ENCODE measurements around the gene CHST12.

- TF ChIP-seq, protein P1, sequence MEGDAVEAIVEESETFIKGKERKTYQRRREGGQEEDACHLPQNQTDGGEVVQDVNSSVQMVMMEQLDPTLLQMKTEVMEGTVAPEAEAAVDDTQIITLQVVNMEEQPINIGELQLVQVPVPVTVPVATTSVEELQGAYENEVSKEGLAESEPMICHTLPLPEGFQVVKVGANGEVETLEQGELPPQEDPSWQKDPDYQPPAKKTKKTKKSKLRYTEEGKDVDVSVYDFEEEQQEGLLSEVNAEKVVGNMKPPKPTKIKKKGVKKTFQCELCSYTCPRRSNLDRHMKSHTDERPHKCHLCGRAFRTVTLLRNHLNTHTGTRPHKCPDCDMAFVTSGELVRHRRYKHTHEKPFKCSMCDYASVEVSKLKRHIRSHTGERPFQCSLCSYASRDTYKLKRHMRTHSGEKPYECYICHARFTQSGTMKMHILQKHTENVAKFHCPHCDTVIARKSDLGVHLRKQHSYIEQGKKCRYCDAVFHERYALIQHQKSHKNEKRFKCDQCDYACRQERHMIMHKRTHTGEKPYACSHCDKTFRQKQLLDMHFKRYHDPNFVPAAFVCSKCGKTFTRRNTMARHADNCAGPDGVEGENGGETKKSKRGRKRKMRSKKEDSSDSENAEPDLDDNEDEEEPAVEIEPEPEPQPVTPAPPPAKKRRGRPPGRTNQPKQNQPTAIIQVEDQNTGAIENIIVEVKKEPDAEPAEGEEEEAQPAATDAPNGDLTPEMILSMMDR (conservative IDR thresholded peaks at IDR 0.05; ENCODE audit: low read depth, low read length) = no peak
- TF ChIP-seq MXI1 (IDR thresholded peaks at IDR 0.05; ENCODE audit: borderline replicate concordance, low read depth, low read length) (no peak), RFX5 (IDR thresholded peaks at IDR 0.05; ENCODE audit: low read depth, low read length) (no peak), CEBPB (IDR thresholded peaks at IDR 0.05; ENCODE audit: low read depth, low read length) (no peak), POLR2A (IDR thresholded peaks at IDR 0.05; ENCODE audit: low read depth, low read length) (no peak)
Observed at GRCh38 chr7:2465928-2466327, 62.5 kb downstream of the CHST12 start.

Data from IMR-90 (cell line).